HG03025 (cell line): ENCODE results near the gene LAPTM5.
"Not testable (repeated sequence)": the region's sequence is repeated elsewhere in the genome, so short reads cannot be mapped to it uniquely, and the experiment has no call there.

Experiments used
- ATAC-seq: cut with Tn5 transposase; IDR thresholded peaks from one replicate; pipeline ENCODE4 v1.9.1; 2021; ENCODE audit warnings: mild to moderate bottlenecking, moderate library complexity; ENCODE audit not compliant: unreplicated experiment, low FRiP score

The LAPTM5 gene

GRCh38 chr1:30704271-30704670 is 53.3 kb downstream of the LAPTM5 start:
- no peak for ATAC-seq

DNA sequence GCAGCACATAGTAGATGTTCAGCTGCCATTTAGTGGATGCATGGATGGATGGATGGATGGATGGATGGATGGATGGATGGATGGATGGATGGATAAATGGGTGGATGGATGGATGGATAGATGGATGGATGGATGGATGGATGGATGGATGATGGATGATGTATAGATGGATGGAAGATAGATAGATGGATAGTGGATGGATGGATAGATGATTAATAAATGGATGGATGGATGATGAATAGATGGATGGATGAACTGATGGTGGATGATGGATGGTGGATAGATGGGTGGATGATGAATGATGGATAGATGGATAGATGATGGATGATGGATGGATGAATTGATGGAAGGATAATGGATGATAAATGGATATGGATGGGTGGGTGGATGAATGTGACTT is 54.8 kb downstream of the LAPTM5 start:
- ATAC-seq, result no peak

GRCh38 chr1:30701258-30701633 is 56.3 kb downstream of the LAPTM5 start:
- ATAC-seq, result no peak

DNA sequence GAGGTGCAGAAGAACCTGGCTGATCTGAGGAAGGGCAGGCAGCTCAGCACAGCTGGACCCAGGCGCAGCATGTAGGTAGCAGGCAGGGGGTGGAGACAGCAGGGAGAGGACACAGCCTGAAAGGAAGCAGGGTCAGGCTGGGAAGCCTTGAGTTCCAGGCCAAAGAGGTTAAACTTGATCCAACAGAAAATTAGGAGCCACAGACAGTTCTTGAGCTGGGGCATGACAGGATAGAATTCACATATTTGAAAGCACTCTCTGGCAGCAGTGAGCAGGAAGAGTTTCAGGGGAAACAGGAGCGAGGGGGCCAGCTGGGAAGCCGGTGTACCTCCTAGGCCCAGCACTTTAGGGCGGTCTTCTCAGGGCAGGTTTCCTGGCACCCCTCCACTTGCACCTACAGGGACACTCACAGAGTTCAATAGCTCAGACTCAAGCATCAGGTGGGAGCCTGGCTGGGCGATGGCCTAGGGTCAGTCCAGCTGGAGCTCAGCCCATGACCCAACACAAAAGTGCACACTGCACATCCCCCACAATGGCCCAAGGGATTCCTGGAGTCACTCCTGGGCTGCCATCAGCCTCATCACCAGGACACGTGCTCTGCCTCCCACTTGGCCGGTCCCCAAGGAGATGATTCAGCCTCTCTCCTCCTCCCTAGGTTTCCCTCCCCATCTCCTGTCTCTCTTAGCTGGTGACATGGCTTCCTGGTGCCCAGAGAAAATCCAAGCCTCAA is 56.9 kb downstream of the LAPTM5 start:
- ATAC-seq, result no peak

- no peak for ATAC-seq
These were observed 57.8 kb downstream of the LAPTM5 start for GRCh38 chr1:30699762-30700161.

GRCh38 chr1:30698401-30698981 is 59.1 kb downstream of the LAPTM5 start:
- no peak for ATAC-seq

- no peak for ATAC-seq
These were observed 59.8 kb downstream of the LAPTM5 start for GRCh38 chr1:30697571-30698376.

GRCh38 chr1:30696831-30697230 is 60.7 kb downstream of the LAPTM5 start:
- no peak for ATAC-seq

GRCh38 chr1:30695439-30695841 is 62.1 kb downstream of the LAPTM5 start:
- no peak for ATAC-seq

GRCh38 chr1:30694280-30695175 is 63.0 kb downstream of the LAPTM5 start:
- no peak for ATAC-seq

DNA sequence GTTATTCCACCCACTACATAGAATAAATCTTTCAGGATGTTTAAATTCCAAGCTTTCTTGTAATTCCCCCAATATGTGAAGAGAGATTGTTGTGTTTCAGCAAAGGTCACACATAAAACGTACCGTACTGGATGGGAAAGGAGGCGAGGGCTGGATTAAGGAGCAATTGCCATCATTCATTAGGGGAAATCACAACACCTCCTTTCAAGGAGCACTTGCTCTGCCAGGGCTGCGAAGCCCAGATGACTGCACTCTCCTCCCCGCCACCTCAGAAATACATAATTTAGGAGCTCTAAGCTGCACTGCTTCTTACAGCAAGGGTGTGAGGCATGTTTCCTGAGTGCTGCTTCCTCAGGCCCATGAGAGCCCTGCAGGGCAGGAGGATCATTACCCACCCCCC is 63.8 kb downstream of the LAPTM5 start:
- no peak for ATAC-seq

- ATAC-seq, result no peak
These were observed 64.2 kb downstream of the LAPTM5 start for GRCh38 chr1:30693366-30693765.

DNA sequence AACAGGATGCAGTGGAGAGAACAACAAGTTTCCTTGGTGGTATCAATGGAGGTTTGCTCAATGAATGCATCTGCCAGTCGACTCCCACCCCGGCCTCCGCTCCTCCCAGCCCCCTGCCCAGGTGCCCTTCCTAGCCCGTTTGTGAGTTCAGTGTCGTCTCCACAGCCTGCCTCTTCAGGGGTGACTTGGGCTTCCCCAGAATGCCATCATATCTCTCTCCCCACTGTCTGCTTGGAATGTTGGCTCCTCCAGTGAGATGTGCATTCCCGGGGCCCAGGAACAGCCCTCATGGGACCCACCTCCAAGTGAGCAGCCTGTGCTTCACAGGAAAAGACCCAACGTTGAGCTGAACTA is 64.6 kb downstream of the LAPTM5 start:
- no peak for ATAC-seq

- ATAC-seq, result no peak
These were observed 65.2 kb downstream of the LAPTM5 start for GRCh38 chr1:30692201-30692947.

DNA sequence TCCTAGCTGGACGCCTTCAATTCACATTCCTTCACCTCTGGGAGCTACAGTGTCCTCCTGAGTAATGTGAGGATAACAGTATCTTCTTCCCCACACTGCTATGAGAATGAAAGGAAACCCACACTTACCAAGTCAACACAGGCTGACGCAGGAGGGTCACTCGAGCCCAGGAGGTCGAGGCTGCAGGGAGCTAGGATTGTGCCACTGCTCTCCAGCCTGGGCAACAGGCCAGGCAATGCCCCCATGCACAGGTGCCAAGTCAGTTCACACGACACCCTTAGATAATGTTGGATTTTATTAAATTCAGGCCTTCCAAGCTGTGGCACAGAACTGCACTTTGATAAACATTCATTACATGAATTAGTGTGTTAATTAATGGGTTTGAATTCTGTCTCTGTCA is 66.1 kb downstream of the LAPTM5 start:
- no peak for ATAC-seq

GRCh38 chr1:30689901-30690645 is 67.5 kb downstream of the LAPTM5 start:
- ATAC-seq, result no peak

DNA sequence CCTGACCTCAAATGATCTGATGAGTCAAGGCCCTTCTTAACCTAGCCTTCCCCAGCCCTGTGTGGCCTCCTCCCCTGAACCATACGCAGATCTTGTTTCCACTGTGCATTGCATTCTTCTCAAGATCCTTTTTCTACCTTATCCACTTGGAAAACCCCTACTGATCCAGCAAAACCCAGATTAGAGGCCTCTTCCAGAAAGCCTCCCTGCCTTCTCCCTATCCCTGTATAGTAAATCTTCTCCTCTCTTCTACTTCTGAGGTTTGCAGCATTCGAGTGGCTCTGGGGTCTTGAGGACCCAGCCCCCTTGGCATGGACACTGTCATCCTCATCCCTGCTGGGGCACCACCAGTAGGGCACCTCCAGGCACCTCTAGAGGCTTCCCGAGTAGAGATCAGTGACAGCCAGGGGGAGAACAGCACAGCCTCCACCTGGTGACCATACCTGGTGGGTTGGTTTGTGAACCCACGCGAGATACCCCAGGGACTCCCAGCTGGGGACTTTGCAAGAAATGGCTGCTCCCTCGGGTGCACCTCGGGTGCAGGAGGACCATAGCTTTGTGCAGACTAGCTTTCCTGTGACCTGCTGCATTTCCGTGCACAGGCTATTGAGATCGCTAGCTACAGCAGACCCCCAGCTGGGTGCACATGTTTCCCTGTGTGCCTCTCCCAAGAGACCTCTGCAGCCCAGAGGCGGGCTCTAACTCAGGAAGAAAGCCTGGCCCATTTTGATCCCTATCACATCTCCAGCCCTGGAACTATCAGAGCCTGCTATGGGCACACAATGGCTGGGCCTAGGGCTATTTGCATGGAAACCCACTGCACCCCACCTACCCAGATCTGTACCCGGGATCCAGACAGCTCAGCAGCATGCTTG is 68.4 kb downstream of the LAPTM5 start:
- ATAC-seq, result no peak

GRCh38 chr1:30688516-30688915 is 69.1 kb downstream of the LAPTM5 start:
- ATAC-seq, result not testable (repeated sequence)
